HG03060 (cell line): ENCODE measurements around the gene ZC3H7B.

Experiments used
- ATAC-seq: cut with Tn5 transposase; IDR thresholded peaks from one replicate; pipeline ENCODE4 v1.9.1; 2021; ENCODE audit warnings: low read depth, moderate number of reproducible peaks; ENCODE audit not compliant: unreplicated experiment

The ZC3H7B gene

GRCh38 chr22:41352058-41352457 lies 50.7 kb downstream of the ZC3H7B start:
- no peak for ATAC-seq

- no peak for ATAC-seq
These were observed 52.7 kb downstream of the ZC3H7B start for GRCh38 chr22:41353862-41354575.

GRCh38 chr22:41354979-41355378 lies 53.7 kb downstream of the ZC3H7B start:
- ATAC-seq = no peak

GRCh38 chr22:41355895-41356294 lies 54.6 kb downstream of the ZC3H7B start:
- ATAC-seq = no peak

GRCh38 chr22:41356430-41357028 lies 55.2 kb downstream of the ZC3H7B start:
- ATAC-seq = no peak

GRCh38 chr22:41357191-41357590 lies 55.9 kb downstream of the ZC3H7B start:
- ATAC-seq = no peak

GRCh38 chr22:41358927-41359326 lies 57.6 kb downstream of the ZC3H7B start:
- ATAC-seq = no peak

- no peak for ATAC-seq
These were observed 58.1 kb downstream of the ZC3H7B start for GRCh38 chr22:41359376-41359775.

- ATAC-seq = no peak
These were observed 58.8 kb downstream of the ZC3H7B start for GRCh38 chr22:41360126-41360525.

- ATAC-seq = no peak
These were observed 60.5 kb downstream of the ZC3H7B start for GRCh38 chr22:41361716-41362310.

- no peak for ATAC-seq
These were observed 61.3 kb downstream of the ZC3H7B start for GRCh38 chr22:41362615-41363014.

GRCh38 chr22:41364233-41364632 lies 62.9 kb downstream of the ZC3H7B start:
- ATAC-seq = no peak

- no peak for ATAC-seq
These were observed 63.6 kb downstream of the ZC3H7B start for GRCh38 chr22:41364955-41365354.

GRCh38 chr22:41365425-41365824 lies 64.1 kb downstream of the ZC3H7B start:
- no peak for ATAC-seq

- ATAC-seq = no peak
These were observed 65.2 kb downstream of the ZC3H7B start for GRCh38 chr22:41366323-41367029.

GRCh38 chr22:41367039-41367679 lies 65.8 kb downstream of the ZC3H7B start:
- no peak for ATAC-seq

- ATAC-seq = no peak
These were observed 66.6 kb downstream of the ZC3H7B start for GRCh38 chr22:41367680-41368542.

GRCh38 chr22:41368543-41369423 lies 67.5 kb downstream of the ZC3H7B start:
- ATAC-seq = no peak

- ATAC-seq = no peak
These were observed 68.1 kb downstream of the ZC3H7B start for GRCh38 chr22:41369424-41369745.
